Right lobe of liver (tissue), 6 donors: ENCODE data around the gene DZANK1. TPM values are rescaled to one million over a fixed set of nuclear protein-coding genes. Genes with fewer than 3 reads are reported as not detected.
"Not testable (repeated sequence)": the region's sequence is repeated elsewhere in the genome, so short reads cannot be mapped to it uniquely, and the experiment has no call there.

ENCODE experiments used
- ATAC-seq, 4 donors: fragments of 200-7000 bp; cut with Tn5 transposase; one replicate each; pipeline ENCODE4 v1.9.1; 2020; ENCODE audit warnings: mild to moderate bottlenecking in 4 of 4, moderate library complexity in 4 of 4
- DNase-seq, 3 donors: peaks; one replicate each; pipeline ENCODE4 v3.0.0-alpha.2; 2020
- H3K27ac ChIP-seq, 3 donors: fragments of 200-600 bp; one replicate each; pipeline ENCODE4 v1.8.0; 2022
- H3K27me3 ChIP-seq, 2 donors: fragments of 200-600 bp; one replicate each; pipeline ENCODE4 v1.8.0; 2022
- H3K36me3 ChIP-seq, 4 donors: fragments of 200-600 bp; sonication (generic) in 1 of 4; one replicate each; pipeline versions ENCODE4 v1.5.1 to v1.8.0; 2017 to 2022; ENCODE audit warnings: control low read depth in 1 of 4
- H3K4me1 ChIP-seq, 4 donors: fragments of 200-600 bp; sonication (generic) in 1 of 4; one replicate each; pipeline versions ENCODE4 v1.5.1 to v1.8.0; 2017 to 2022; ENCODE audit warnings: control low read depth in 1 of 4
- H3K4me3 ChIP-seq, 3 donors: fragments of 200-600 bp; one replicate each; pipeline ENCODE4 v1.8.0; 2022
- H3K9me3 ChIP-seq, 4 donors: fragments of 200-600 bp; sonication (generic) in 1 of 4; one replicate each; pipeline versions ENCODE4 v1.5.1 to v1.8.0; 2017 to 2022; ENCODE audit warnings: control low read depth in 1 of 4
- CTCF ChIP-seq, 4 donors: fragments of 200-600 bp in 3 of 4; fragments of 450-650 bp in 1 of 4; IDR thresholded peaks; one replicate each; pipeline versions ENCODE4 v1.5.1 to v1.8.0; 2016 to 2022; ENCODE audit warnings: antibody characterized with exemption in 4 of 4, mild to moderate bottlenecking in 2 of 4
- POLR2A ChIP-seq: fragments of 450-650 bp; IDR thresholded peaks from one replicate; pipeline ENCODE4 v1.6.1; 2017; ENCODE audit warnings: antibody characterized with exemption, mild to moderate bottlenecking
- WGBS: methylation state at CpG from one replicate; pipeline ENCODE4 v1.1.6; 2018; ENCODE audit warnings: low coverage, low lambda C conversion rate; ENCODE audit not compliant: insufficient coverage; ENCODE audit errors: missing lambda C conversion rate; 5-methylcytosine and 5-hydroxymethylcytosine counted together
- intact Hi-C, 2 donors: fragments of 100-400 bp; cut with DNase I; formaldehyde crosslinking; loops; one replicate each; pipeline versions ENCODE4 v1.11.2 to v1.14.1; 2022
- microRNA counts: library from miRNA; unstranded; fragments of <30 nt; microRNA quantifications from one replicate; lab custom pipeline; 2016
- microRNA-seq, 2 donors: library from miRNA; unstranded; fragments of <30 nt; microRNA quantifications; one replicate each; pipeline ENCODE4, GENCODE V29; 2019 to 2020
- small RNA-seq, 2 experiments: library from RNA; depleted of rRNA; stranded (forward); fragments of <200 nt; gene quantifications; one replicate each; pipeline ENCODE3, GENCODE V24; 2016
- total RNA-seq, 6 experiments: library from RNA; depleted of rRNA in 2 of 6; stranded (reverse); fragments of >200 nt in 2 of 6; fragmentation: NEBNext Ultra II Directional in 3 of 6; extraction: Animal tissue kit (Norgen Biotek cat#: 25700) in 3 of 6; gene quantifications; one replicate each; pipeline versions ENCODE4 v1.1.0 to v1.2.4, GENCODE V29; 2016 to 2023
- donor health status: DM: no; HTN: yes; CAD: no.
- donor health status: DM: no; HTN: no; CAD: no.
- donor health status: DM: no; HTN: no; CAD: no.
- donor health status: DM: no; HTN: yes; CAD: no.
- donor health status: DM: no; HTN: yes; CAD: no.

Gene DZANK1
- total RNA-seq, 6 experiments from 2014 or later: 0.25 to 0.68 (median 0.41) TPM

GRCh38 chr20:18359854-18360253 lies 107.0 kb downstream of the DZANK1 start:
- H3K4me3 ChIP-seq: no peak overlapping the region
- intact Hi-C loops: no loop called here

GRCh38 chr20:18349749-18350148 lies 117.1 kb downstream of the DZANK1 start:
- H3K4me1 ChIP-seq, H3K9me3 ChIP-seq, H3K27me3 ChIP-seq, H3K4me3 ChIP-seq, H3K36me3 ChIP-seq, ATAC-seq, DNase-seq, intact Hi-C loops, H3K27ac ChIP-seq: not testable (repeated sequence)
- WGBS: no CpG with 5 or more reads among the region's 3 CpGs

More at GRCh38 chr20:18359854-18360253, 107.0 kb downstream of the DZANK1 start:
- Histone ChIP-seq H3K4me1 (no peaks in the 10 kb centered on the region), H3K27me3 (no peaks in the 10 kb centered on the region), H3K9me3 (peaks cover 0 to 6% (median 1%) of the 10 kb centered on the region in 4 donors), H3K27ac (no peak overlapping the region), H3K36me3 (no peaks in the 10 kb centered on the region)
- no peak for ATAC-seq
- no peak for DNase-seq
- TF ChIP-seq CTCF (IDR thresholded peaks at IDR 0.05): no peak
- no peak for TF ChIP-seq POLR2A
- WGBS: 82% methylated on average over 1 of the region's 1 CpG

MicroRNAs encoded within 50 kb of the gene (microRNA counts, 767-probe panel; counts per million panel counts)
- 237 counts per million for microRNA hsa-miR-3192 (lab: Ali Mortazavi, UCI)

Small RNA genes within 50 kb of the gene (microRNA-seq; reads per million reads assigned to microRNA genes)
- 0 reads per million in 2 donors for gene MIR3192

Small RNA genes within 50 kb of the gene (small RNA-seq; reads per million reads assigned to genes)
- gene MIR3192 (0 reads per million in 2 experiments), gene RNA5SP476 (0 reads per million in 2 experiments)

Other genes with a start within 250 kb of the DZANK1 start
- gene ZNF133, start 178.5 kb downstream of the DZANK1 start, total RNA-seq: 1 to 10 TPM; 2.5 to 6.1 (median 4.8) TPM
- 1 to 10 TPM; 1.6 to 4.1 (median 2.9) TPM for gene POLR3F, start 360 bp upstream of the DZANK1 start, total RNA-seq
- 10 to 100 TPM; 11.6 to 23.3 (median 14.9) TPM for gene RBBP9, start 30.2 kb upstream of the DZANK1 start, total RNA-seq
- 10 to 100 TPM; 22.3 to 33.1 (median 31.1) TPM for gene SEC23B, start 40.9 kb upstream of the DZANK1 start, total RNA-seq
- gene SMIM26, start 100.4 kb upstream of the DZANK1 start, total RNA-seq: 100 to 1,000 TPM in 1 of 6 experiments, 10 to 100 TPM in 5; 38.5 to 104 (median 42.4) TPM
- 10 to 100 TPM in 2 of 6 experiments, 1 to 10 TPM in 4; 5.4 to 21.2 (median 7.5) TPM for gene DTD1, start 121.0 kb upstream of the DZANK1 start, total RNA-seq